SK-N-SH (cell line): Measurements from ENCODE around the gene PLP2. TPM values are rescaled to one million over a fixed set of nuclear protein-coding genes. Genes with fewer than 3 reads are reported as not detected.

Experiments used
- CTCF ChIA-PET: fragments of 300-600, 350-600 bp; formaldehyde crosslinking; extraction: SDS; loops from one replicate; lab custom pipeline; 2021; lab: Yijun Ruan, JAX
- POLR2A ChIA-PET: fragments of 350-600 bp; sonication (Branson Sonifier 250); formaldehyde crosslinking; extraction: SDS; loops from one replicate; lab custom pipeline; 2020; ENCODE audit warnings: antibody characterized with exemption, inconsistent platforms; lab: Yijun Ruan, JAX
- DNase-seq: peaks from one replicate; pipeline ENCODE4 v3.0.0; 2012
- H2AFZ ChIP-seq: fragments of 200-600 bp; sonication (generic); 2 replicates; pipeline ENCODE4 v1.8.1; 2016; ENCODE audit warnings: antibody characterized with exemption, mild to moderate bottlenecking, low read depth
- H3F3A ChIP-seq: fragments of 200-600 bp; sonication (generic); replicated peaks from 2 replicates; pipeline ENCODE3; 2016; ENCODE audit warnings: antibody characterized with exemption, mild to moderate bottlenecking; ENCODE audit not compliant: insufficient read depth
- H3K27ac ChIP-seq, 2 experiments: fragments of 200-500 bp in 1 of 2; fragments of 200-600 bp in 1 of 2; sonication (Bioruptor generic) in 1 of 2; sonication (generic), shearing (Covaris generic) in 1 of 2; 2 replicates each; pipeline versions ENCODE4 v1.5.1 to v1.6.1; 2014 to 2016; ENCODE audit warnings: low read depth in 2 of 2, inconsistent platforms in 1 of 2, low read length in 1 of 2, mild to moderate bottlenecking in 1 of 2, mixed read lengths in 1 of 2
- H3K27me3 ChIP-seq: fragments of 200-600 bp; sonication (generic), shearing (Covaris generic); 2 replicates; pipeline ENCODE4 v1.6.1; 2016; ENCODE audit warnings: mixed run types; ENCODE audit not compliant: insufficient read depth
- H3K36me3 ChIP-seq, 2 experiments: fragments of 200-500 bp in 1 of 2; fragments of 200-600 bp in 1 of 2; sonication (Bioruptor generic) in 1 of 2; sonication (generic) in 1 of 2; replicated peaks in 1 of 2; 2 replicates each; pipeline versions ENCODE3 to v1.5.1; 2014 to 2016; ENCODE audit warnings: low read length in 1 of 2, mild to moderate bottlenecking in 1 of 2; ENCODE audit not compliant: insufficient read depth in 2 of 2, control insufficient read depth in 1 of 2
- H3K4me1 ChIP-seq, 2 experiments: fragments of 200-500 bp in 1 of 2; fragments of 200-600 bp in 1 of 2; sonication (Bioruptor generic) in 1 of 2; sonication (generic), shearing (Covaris generic) in 1 of 2; 2 replicates each; pipeline versions ENCODE4 v1.5.1 to v1.6.1; 2014 to 2016; ENCODE audit warnings: low read depth in 1 of 2, low read length in 1 of 2, mixed run types in 1 of 2; ENCODE audit not compliant: insufficient read depth in 2 of 2, control insufficient read depth in 1 of 2
- H3K4me2 ChIP-seq: fragments of 200-600 bp; sonication (generic), shearing (Covaris generic); 2 replicates; pipeline ENCODE4 v1.6.1; 2017; ENCODE audit warnings: mixed run types
- H3K4me3 ChIP-seq, 2 experiments: fragments of 200-500 bp in 1 of 2; fragments of 200-600 bp in 1 of 2; sonication (Bioruptor generic) in 1 of 2; sonication (generic), shearing (Covaris generic) in 1 of 2; 2 replicates each; pipeline versions ENCODE4 v1.5.1 to v1.8.1; 2014 to 2016; ENCODE audit warnings: low read depth in 2 of 2, inconsistent platforms in 1 of 2, low read length in 1 of 2, mild to moderate bottlenecking in 1 of 2, mixed read lengths in 1 of 2, moderate library complexity in 1 of 2
- H3K79me2 ChIP-seq: fragments of 200-600 bp; sonication (generic); 2 replicates; pipeline ENCODE4 v1.8.1; 2017; ENCODE audit warnings: mild to moderate bottlenecking; ENCODE audit not compliant: insufficient read depth
- H3K9ac ChIP-seq: fragments of 200-600 bp; sonication (generic); 2 replicates; pipeline ENCODE4 v1.6.1; 2017; ENCODE audit warnings: mixed run types
- H3K9me2 ChIP-seq: fragments of 200-600 bp; sonication (generic); 2 replicates; pipeline ENCODE4 v1.6.1; 2017; ENCODE audit warnings: mixed run types
- H3K9me3 ChIP-seq: fragments of 200-600 bp; sonication (generic); 2 replicates; pipeline ENCODE4 v1.6.1; 2017; ENCODE audit warnings: mixed run types, mild to moderate bottlenecking, moderate library complexity
- H4K20me1 ChIP-seq: fragments of 200-600 bp; sonication (generic); 2 replicates; pipeline ENCODE4 v1.6.1; 2017; ENCODE audit warnings: mild to moderate bottlenecking, mixed run types; ENCODE audit not compliant: insufficient read depth
- CHD2 ChIP-seq: fragments of 150-350 bp; IDR thresholded peaks from 2 replicates; pipeline ENCODE4 v1.6.1; 2018; ENCODE audit warnings: low read length; ENCODE audit not compliant: partially characterized antibody
- ELF1 ChIP-seq: IDR thresholded peaks from 2 replicates; pipeline ENCODE4 v1.4.0; 2012
- EZH2phosphoT487 ChIP-seq: fragments of 200-600 bp; sonication (generic); IDR thresholded peaks from 2 replicates; pipeline ENCODE4 v1.6.1; 2017; ENCODE audit warnings: low read depth, mixed run types, mild to moderate bottlenecking, antibody characterized with exemption, moderate library complexity, borderline replicate concordance
- FOXJ3 ChIP-seq: sonication (generic); formaldehyde crosslinking; IDR thresholded peaks from 2 replicates; pipeline ENCODE4 v1.5.1; 2020; ENCODE audit warnings: mild to moderate bottlenecking, missing genetic modification reagents
- GABPA ChIP-seq: IDR thresholded peaks from 2 replicates; pipeline ENCODE4 v1.4.0; 2012; ENCODE audit warnings: low read depth, mild to moderate bottlenecking
- IRF3 ChIP-seq: fragments of 150-350 bp; IDR thresholded peaks from 2 replicates; pipeline ENCODE4 v1.6.1; 2016; ENCODE audit warnings: mild to moderate bottlenecking, low read depth, low read length
- MXI1 ChIP-seq: IDR thresholded peaks from 2 replicates; pipeline ENCODE4 v1.6.1; 2012; ENCODE audit warnings: mild to moderate bottlenecking, low read depth, low read length, improper control_type of control experiment
- NRF1 ChIP-seq: IDR thresholded peaks from 2 replicates; pipeline ENCODE4 v1.6.1; 2012; ENCODE audit warnings: low read depth, mild to moderate bottlenecking, low read length
- PBX3 ChIP-seq: IDR thresholded peaks from 2 replicates; pipeline ENCODE4; 2012
- POLR2AphosphoS5 ChIP-seq: IDR thresholded peaks from 2 replicates; pipeline ENCODE4 v1.6.1; 2012; ENCODE audit warnings: low read depth, low read length
- RAD21 ChIP-seq: IDR thresholded peaks from 2 replicates; pipeline ENCODE4 v1.6.1; 2012; ENCODE audit warnings: mild to moderate bottlenecking, low read length
- RCOR1 ChIP-seq: fragments of 150-350 bp; IDR thresholded peaks from 2 replicates; pipeline ENCODE4 v1.6.1; 2017; ENCODE audit warnings: antibody characterized with exemption, low read length
- RFX5 ChIP-seq: IDR thresholded peaks from 2 replicates; pipeline ENCODE4 v1.6.1; 2012; ENCODE audit warnings: mild to moderate bottlenecking, improper control_type of control experiment, low read length
- RXRA ChIP-seq: IDR thresholded peaks from 2 replicates; pipeline ENCODE4 v1.4.0; 2012; ENCODE audit warnings: low read depth, mild to moderate bottlenecking, borderline replicate concordance
- TAF1 ChIP-seq: IDR thresholded peaks from 2 replicates; pipeline ENCODE4 v1.6.1; 2012; ENCODE audit warnings: low read depth, mild to moderate bottlenecking, low read length, moderate library complexity, borderline replicate concordance
- TCF12 ChIP-seq: IDR thresholded peaks from 2 replicates; pipeline ENCODE4 v1.4.0; 2012
- TEAD4 ChIP-seq: IDR thresholded peaks from 2 replicates; pipeline ENCODE4 v1.4.0; 2012; ENCODE audit warnings: mild to moderate bottlenecking, borderline replicate concordance; ENCODE audit not compliant: insufficient read depth
- WGBS: methylation state at CpG from one replicate; pipeline ENCODE4 v1.1.6; 2017; ENCODE audit warnings: low lambda C conversion rate; 5-methylcytosine and 5-hydroxymethylcytosine counted together
- polyA plus RNA-seq, 3 experiments: library from polyadenylated mRNA; depleted of rRNA; stranded (reverse); fragments of >200 nt; gene quantifications; 2 replicates each; pipeline ENCODE4 v1.2.3, GENCODE V29; 2012
- TF ChIP-seq, protein P1 (sequence below): fragments of 200-600 bp; sonication (generic); IDR thresholded peaks from 2 replicates; pipeline ENCODE4 v1.6.1; 2017; ENCODE audit warnings: antibody characterized with exemption, mild to moderate bottlenecking, moderate library complexity
- TF ChIP-seq, protein P2 (sequence below): IDR thresholded peaks from 2 replicates; pipeline ENCODE4 v1.4.0; 2012; ENCODE audit warnings: low read depth, borderline replicate concordance

The PLP2 gene
- polyA plus RNA-seq, 1 of the 3 experiments (the other 2 are of a cell fraction): 146 TPM

DNA sequence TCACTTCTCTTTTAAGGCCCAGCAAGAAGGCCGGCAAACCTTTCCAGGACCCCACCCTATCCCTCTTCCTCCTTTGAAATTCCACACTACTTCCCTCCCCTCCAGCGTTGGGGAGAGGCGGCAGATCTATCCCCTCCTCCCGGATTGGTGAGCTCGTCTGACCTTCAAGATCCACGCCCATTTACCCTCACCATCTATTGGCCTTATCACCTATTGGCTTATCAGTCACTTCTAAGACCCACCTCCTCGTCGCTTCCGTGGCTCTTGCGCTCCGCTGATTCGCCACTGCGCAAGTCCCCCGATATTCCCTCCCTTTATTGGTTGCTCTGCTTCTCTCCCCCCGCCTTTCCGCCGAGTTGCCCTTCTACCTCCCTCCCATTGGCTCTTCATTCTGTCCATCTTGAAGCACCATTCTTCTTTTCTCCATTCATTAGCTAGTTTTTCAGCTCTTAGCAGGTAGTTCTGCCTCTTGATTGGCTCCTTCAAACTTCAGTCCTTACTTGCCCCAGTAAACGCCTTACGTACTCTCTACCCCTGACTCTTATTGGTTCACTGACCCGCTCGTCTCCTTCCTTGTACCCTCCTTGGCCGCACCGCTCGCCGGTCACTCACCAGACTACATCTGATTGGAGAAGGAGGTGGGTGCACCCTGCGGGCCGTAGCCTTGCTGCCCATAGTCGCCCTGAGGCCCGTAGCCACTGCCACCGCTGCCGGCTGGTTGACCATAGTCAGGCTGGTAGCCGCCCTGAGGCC is 19.3 kb downstream of the PLP2 start:
- DNase-seq: peak; percentile 87
- Histone ChIP-seq H3K9me3 (no peaks in the 10 kb centered on the region), H2AFZ (peak overlapping the region; percentile 54; the same call in 1 of the 2 replicates), H3K79me2 (no peaks in the 10 kb centered on the region), H3K4me1 (no peaks in the 10 kb centered on the region; a peak in 1 of 4 replicates), H3K27ac (peak overlapping the region; percentile 61 to 74; a peak in 3 of 4 replicates), H3K36me3 (no peaks in the 10 kb centered on the region), H3K9ac (peak overlapping the region; percentile 76), H3F3A (no peaks in the 10 kb centered on the region), H3K27me3 (peaks cover 4% of the 10 kb centered on the region; the same call in 1 of the 2 replicates), H3K4me2 (peak overlapping the region; percentile 67), H3K9me2 (no peaks in the 10 kb centered on the region), H3K4me3 (peak overlapping the region; percentile 61 to 65), H4K20me1 (no peaks in the 10 kb centered on the region)
- POLR2A ChIA-PET: interaction anchor here (0.6 to 0.7 kb wide), 2 partner anchors 720 to 1320 kb away, joined by 3 read pairs; no protein-coding TSS in a partner anchor
- CTCF ChIA-PET: interaction anchor here (0.7 to 1.6 kb wide), 3 partner anchors 35 to 111 kb away, joined by 3 to 5 read pairs (median 3); no protein-coding TSS in a partner anchor
- TF ChIP-seq NRF1 (peak; percentile 42; the same call in 1 of the 2 replicates), RCOR1 (0 out of 2 replicates have a peak, but pooled peaks have one; percentile 14), FOXJ3 (CRISPR knock-in tag) (no peak), RAD21 (no peak), TAF1 (peak; percentile 52; the same call in 1 of the 2 replicates), ELF1 (peak; percentile 28; the same call in 1 of the 2 replicates), EZH2phosphoT487 (no peak), POLR2AphosphoS5 (peak; percentile 84), TCF12 (no peak), TEAD4 (no peak), GABPA (peak; percentile 75), CHD2 (peak; percentile 91), IRF3 (peak; percentile 62), PBX3 (peak; percentile 98), MXI1 (peak; percentile 30; the same call in 1 of the 2 replicates), RFX5 (peak; percentile 74), RXRA (no peak)
- TF ChIP-seq, protein P1, sequence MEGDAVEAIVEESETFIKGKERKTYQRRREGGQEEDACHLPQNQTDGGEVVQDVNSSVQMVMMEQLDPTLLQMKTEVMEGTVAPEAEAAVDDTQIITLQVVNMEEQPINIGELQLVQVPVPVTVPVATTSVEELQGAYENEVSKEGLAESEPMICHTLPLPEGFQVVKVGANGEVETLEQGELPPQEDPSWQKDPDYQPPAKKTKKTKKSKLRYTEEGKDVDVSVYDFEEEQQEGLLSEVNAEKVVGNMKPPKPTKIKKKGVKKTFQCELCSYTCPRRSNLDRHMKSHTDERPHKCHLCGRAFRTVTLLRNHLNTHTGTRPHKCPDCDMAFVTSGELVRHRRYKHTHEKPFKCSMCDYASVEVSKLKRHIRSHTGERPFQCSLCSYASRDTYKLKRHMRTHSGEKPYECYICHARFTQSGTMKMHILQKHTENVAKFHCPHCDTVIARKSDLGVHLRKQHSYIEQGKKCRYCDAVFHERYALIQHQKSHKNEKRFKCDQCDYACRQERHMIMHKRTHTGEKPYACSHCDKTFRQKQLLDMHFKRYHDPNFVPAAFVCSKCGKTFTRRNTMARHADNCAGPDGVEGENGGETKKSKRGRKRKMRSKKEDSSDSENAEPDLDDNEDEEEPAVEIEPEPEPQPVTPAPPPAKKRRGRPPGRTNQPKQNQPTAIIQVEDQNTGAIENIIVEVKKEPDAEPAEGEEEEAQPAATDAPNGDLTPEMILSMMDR: no peak
- TF ChIP-seq, protein P2, sequence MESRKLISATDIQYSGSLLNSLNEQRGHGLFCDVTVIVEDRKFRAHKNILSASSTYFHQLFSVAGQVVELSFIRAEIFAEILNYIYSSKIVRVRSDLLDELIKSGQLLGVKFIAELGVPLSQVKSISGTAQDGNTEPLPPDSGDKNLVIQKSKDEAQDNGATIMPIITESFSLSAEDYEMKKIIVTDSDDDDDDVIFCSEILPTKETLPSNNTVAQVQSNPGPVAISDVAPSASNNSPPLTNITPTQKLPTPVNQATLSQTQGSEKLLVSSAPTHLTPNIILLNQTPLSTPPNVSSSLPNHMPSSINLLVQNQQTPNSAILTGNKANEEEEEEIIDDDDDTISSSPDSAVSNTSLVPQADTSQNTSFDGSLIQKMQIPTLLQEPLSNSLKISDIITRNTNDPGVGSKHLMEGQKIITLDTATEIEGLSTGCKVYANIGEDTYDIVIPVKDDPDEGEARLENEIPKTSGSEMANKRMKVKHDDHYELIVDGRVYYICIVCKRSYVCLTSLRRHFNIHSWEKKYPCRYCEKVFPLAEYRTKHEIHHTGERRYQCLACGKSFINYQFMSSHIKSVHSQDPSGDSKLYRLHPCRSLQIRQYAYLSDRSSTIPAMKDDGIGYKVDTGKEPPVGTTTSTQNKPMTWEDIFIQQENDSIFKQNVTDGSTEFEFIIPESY: no peak
- WGBS: 16% methylated on average over 27 of the region's 32 CpGs
